OCI-LY3 (cell line): Measurements from ENCODE around the gene HECW1.

Source experiments
- H2AFZ ChIP-seq: fragments of 200-600, 300-600 bp; shearing (Covaris generic); 2 replicates; pipeline ENCODE4 v1.6.0; 2014; ENCODE audit warnings: antibody characterized with exemption, low read depth, low read length
- H3K27ac ChIP-seq: fragments of 200-600, 300-600 bp; sonication (generic); 2 replicates; pipeline ENCODE4 v1.5.1; 2014; ENCODE audit warnings: mild to moderate bottlenecking, low read length, moderate library complexity, mixed read lengths
- H3K27me3 ChIP-seq: fragments of 200-600, 300-600 bp; sonication (generic); 2 replicates; pipeline ENCODE4 v1.6.1; 2014; ENCODE audit warnings: low read depth, low read length, mixed read lengths
- H3K36me3 ChIP-seq: fragments of 200-600, 300-600 bp; sonication (generic); replicated peaks from 2 replicates; pipeline ENCODE3; 2014; ENCODE audit warnings: low read depth, low read length, mixed read lengths
- H3K4me1 ChIP-seq: fragments of 300-600, 200-600 bp; sonication (generic); 2 replicates; pipeline ENCODE4 v1.6.1; 2014; ENCODE audit warnings: low read length, mixed read lengths
- H3K4me2 ChIP-seq: fragments of 200-600, 300-600 bp; sonication (generic); 2 replicates; pipeline ENCODE4 v1.6.1; 2014; ENCODE audit warnings: low read length, mixed read lengths
- H3K4me3 ChIP-seq: fragments of 300-600, 200-600 bp; sonication (generic); 2 replicates; pipeline ENCODE4 v1.5.1; 2014; ENCODE audit warnings: antibody characterized with exemption, mild to moderate bottlenecking, low read length, moderate library complexity
- H3K79me2 ChIP-seq: fragments of 300-600, 200-600 bp; shearing (Covaris generic); 2 replicates; pipeline ENCODE4 v1.6.1; 2014; ENCODE audit warnings: mild to moderate bottlenecking, low read length, mixed read lengths
- H3K9ac ChIP-seq: fragments of 300-600, 200-600 bp; shearing (Covaris generic); 2 replicates; pipeline ENCODE4 v1.6.0; 2014; ENCODE audit warnings: mild to moderate bottlenecking, low read length, moderate library complexity
- H3K9me3 ChIP-seq: fragments of 200-600, 300-600 bp; shearing (Covaris generic); 2 replicates; pipeline ENCODE4 v1.6.1; 2014; ENCODE audit warnings: low read length, mixed read lengths; ENCODE audit not compliant: insufficient read depth
- H4K20me1 ChIP-seq: fragments of 200-600, 300-600 bp; sonication (generic); 2 replicates; pipeline ENCODE4 v1.6.1; 2016; ENCODE audit warnings: low read length, mixed read lengths; ENCODE audit not compliant: insufficient read depth
- EZH2phosphoT487 ChIP-seq: fragments of 200-600 bp; shearing (Covaris generic); IDR thresholded peaks from 2 replicates; pipeline ENCODE4 v1.6.1; 2018; ENCODE audit warnings: antibody characterized with exemption, mixed run types, low read depth
- TF ChIP-seq, protein P1 (sequence below): fragments of 200-600, 300-600 bp; sonication (generic); IDR thresholded peaks from 2 replicates; pipeline ENCODE4 v1.5.1; 2014; ENCODE audit warnings: antibody characterized with exemption, low read length, low read depth

Gene HECW1

DNA sequence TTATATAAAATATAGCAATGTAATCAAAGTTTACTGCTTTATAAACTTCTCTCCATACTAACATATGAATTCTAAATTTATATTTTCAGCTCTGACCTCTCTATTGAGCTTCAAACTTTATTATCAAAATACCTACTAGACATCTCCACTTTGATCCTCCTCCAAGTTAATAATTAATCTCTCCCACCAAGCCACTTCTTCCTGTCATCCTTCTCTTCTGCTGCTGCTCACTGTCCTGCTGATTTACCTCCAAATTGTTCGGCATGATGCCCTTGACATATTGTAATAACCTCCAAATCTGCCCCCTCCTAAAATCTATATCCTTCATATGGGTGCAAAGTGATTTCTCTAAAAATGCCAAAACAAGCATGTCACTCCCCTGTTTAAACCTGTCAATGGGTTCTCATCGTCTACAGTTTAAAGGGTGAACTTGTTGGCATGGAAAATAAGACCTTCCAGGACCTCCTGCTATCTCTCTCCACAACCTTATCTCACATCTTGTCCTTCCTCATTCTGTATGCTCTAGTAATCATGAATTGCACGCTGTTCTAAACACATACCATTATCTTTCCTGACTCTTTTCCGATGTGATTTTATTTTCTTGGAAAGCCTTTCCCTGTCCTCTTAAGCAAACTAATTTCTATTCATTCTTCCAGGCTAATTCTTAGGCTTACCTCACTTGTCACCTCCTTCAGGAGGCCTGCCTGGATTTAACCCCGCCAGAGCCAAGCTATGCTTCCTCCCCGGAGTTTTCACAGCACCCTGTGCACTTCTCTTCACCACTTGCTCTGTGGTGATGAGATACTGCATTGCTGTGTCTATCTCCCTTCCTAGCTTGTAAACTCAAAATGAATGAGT is 418.3 kb downstream of the HECW1 start:
- H3K79me2 ChIP-seq: no peaks in the 10 kb centered on the region
- no peak overlapping the region for H3K4me2 ChIP-seq
- no peaks in the 10 kb centered on the region for H3K9me3 ChIP-seq
- H3K9ac ChIP-seq: no peak overlapping the region
- no peak overlapping the region for H3K4me3 ChIP-seq
- no peaks in the 10 kb centered on the region for H3K4me1 ChIP-seq
- no peaks in the 10 kb centered on the region for H4K20me1 ChIP-seq
- H3K27ac ChIP-seq: no peak overlapping the region
- H3K27me3 ChIP-seq: no peaks in the 10 kb centered on the region
- no peaks in the 10 kb centered on the region for H3K36me3 ChIP-seq
- TF ChIP-seq, protein P1, sequence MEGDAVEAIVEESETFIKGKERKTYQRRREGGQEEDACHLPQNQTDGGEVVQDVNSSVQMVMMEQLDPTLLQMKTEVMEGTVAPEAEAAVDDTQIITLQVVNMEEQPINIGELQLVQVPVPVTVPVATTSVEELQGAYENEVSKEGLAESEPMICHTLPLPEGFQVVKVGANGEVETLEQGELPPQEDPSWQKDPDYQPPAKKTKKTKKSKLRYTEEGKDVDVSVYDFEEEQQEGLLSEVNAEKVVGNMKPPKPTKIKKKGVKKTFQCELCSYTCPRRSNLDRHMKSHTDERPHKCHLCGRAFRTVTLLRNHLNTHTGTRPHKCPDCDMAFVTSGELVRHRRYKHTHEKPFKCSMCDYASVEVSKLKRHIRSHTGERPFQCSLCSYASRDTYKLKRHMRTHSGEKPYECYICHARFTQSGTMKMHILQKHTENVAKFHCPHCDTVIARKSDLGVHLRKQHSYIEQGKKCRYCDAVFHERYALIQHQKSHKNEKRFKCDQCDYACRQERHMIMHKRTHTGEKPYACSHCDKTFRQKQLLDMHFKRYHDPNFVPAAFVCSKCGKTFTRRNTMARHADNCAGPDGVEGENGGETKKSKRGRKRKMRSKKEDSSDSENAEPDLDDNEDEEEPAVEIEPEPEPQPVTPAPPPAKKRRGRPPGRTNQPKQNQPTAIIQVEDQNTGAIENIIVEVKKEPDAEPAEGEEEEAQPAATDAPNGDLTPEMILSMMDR: no peak
- TF ChIP-seq EZH2phosphoT487: no peak
- no peak overlapping the region for H2AFZ ChIP-seq

DNA sequence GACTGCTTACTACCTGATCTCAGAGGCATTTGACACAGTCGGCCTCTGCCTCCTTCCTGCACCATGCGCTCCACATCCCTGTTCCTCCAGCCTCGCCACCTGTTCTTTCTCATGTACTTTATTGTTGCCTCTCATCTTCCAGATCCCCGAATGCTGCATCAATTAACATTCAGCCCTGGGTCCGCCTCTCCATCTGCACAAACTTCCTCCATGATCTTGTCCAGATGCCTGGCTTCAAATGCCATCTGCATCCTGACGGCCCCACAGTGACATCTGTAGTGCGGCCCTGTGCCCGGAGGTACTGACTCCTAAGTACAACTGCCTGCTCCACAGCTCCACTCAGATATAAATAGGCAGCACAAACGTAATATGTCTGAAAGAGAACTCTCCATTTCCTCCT is 419.3 kb downstream of the HECW1 start:
- Histone ChIP-seq H3K4me1 (no peaks in the 10 kb centered on the region), H3K4me3 (no peak overlapping the region), H3K27ac (no peak overlapping the region), H2AFZ (no peak overlapping the region), H3K4me2 (no peak overlapping the region), H3K9ac (no peak overlapping the region), H4K20me1 (no peaks in the 10 kb centered on the region), H3K9me3 (no peaks in the 10 kb centered on the region), H3K36me3 (no peaks in the 10 kb centered on the region), H3K79me2 (no peaks in the 10 kb centered on the region), H3K27me3 (no peaks in the 10 kb centered on the region)
- TF ChIP-seq EZH2phosphoT487: no peak
- TF ChIP-seq, protein P1: no peak

DNA sequence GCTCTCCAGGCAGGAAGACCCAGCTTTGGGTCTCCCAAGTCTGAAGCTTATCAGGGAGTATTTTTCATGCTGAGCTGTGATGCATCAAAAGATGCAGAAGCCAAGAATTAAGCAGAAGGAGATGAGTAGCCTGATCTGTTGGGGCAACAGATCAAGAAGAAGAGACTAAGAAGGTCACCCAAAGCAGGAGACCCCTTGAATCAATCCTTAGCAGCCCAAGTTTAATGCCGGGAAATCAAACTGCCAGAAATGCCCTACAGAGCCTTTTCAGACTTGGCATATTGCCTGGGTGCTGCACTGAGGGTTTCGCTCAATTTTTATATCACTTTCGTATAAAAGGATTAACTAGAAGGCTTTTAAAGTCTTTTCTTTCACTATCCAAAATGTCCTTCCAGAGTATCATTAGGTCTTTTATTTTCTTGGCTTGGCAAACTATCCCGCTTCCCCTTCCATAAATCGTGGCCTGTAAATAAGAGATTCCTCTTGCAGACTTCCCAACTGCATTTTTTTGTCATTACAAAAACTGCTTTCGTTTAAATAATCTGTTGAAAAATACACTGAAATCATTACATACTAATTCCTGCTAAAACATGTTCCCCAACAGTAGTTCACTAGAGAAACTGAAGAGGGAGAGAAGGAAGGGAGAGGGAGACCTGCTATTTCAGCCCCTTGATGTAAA is 421.5 kb downstream of the HECW1 start:
- no peaks in the 10 kb centered on the region for H3K4me1 ChIP-seq
- H3K4me2 ChIP-seq: no peak overlapping the region
- no peak overlapping the region for H3K4me3 ChIP-seq
- H3K9ac ChIP-seq: no peak overlapping the region
- no peak overlapping the region for H3K27ac ChIP-seq
- H3K36me3 ChIP-seq: no peaks in the 10 kb centered on the region
- no peaks in the 10 kb centered on the region for H3K27me3 ChIP-seq
- no peaks in the 10 kb centered on the region for H3K9me3 ChIP-seq
- no peaks in the 10 kb centered on the region for H4K20me1 ChIP-seq
- TF ChIP-seq, protein P1: no peak
- no peak for TF ChIP-seq EZH2phosphoT487
- H2AFZ ChIP-seq: no peak overlapping the region
- H3K79me2 ChIP-seq: no peaks in the 10 kb centered on the region

DNA sequence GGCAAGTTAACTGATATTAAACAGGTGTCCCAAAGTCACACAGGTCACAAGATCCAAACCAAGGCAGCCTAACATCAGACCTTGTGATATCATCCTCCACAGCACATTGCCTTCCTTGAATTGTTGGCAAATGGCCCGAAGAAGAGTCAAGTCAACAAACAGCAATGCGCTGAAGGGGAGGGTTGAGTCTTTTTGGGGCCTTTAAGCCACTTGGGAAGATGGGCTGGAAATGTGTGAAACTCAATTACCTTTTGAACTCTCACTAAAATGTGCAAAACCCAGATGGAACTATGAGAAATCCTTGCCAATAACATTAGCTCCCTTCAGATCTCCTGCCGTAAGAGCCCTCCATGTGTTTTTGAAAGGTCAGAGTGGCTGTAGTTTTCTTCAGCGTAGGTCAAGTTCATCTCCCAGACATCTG is 422.6 kb downstream of the HECW1 start:
- Histone ChIP-seq H3K27ac (no peak overlapping the region), H2AFZ (no peak overlapping the region)
- TF ChIP-seq EZH2phosphoT487: no peak
- TF ChIP-seq, protein P1: no peak

More for the DNA sequence above, 422.6 kb downstream of the HECW1 start:
- Histone ChIP-seq H3K79me2 (no peaks in the 10 kb centered on the region), H4K20me1 (no peaks in the 10 kb centered on the region), H3K36me3 (no peaks in the 10 kb centered on the region), H3K4me3 (no peak overlapping the region), H3K4me2 (no peak overlapping the region), H3K4me1 (no peaks in the 10 kb centered on the region), H3K9me3 (no peaks in the 10 kb centered on the region), H3K27me3 (no peaks in the 10 kb centered on the region), H3K9ac (no peak overlapping the region)
